Ishikawa (cell line): ENCODE data around the gene CORIN.

ENCODE experiments used
- CREB1 ChIP-seq: IDR thresholded peaks from 2 replicates; pipeline ENCODE4 v1.6.1; 2012; ENCODE audit warnings: low read depth
- EP300 ChIP-seq: IDR thresholded peaks from 2 replicates; pipeline ENCODE4 v1.6.1; 2012; ENCODE audit warnings: borderline replicate concordance
- RAD21 ChIP-seq: IDR thresholded peaks from 2 replicates; pipeline ENCODE4 v1.6.1; 2012; ENCODE audit warnings: low read depth
- TAF1 ChIP-seq: IDR thresholded peaks from 2 replicates; pipeline ENCODE4 v1.6.1; 2012; ENCODE audit warnings: low read depth, mild to moderate bottlenecking

DNA sequence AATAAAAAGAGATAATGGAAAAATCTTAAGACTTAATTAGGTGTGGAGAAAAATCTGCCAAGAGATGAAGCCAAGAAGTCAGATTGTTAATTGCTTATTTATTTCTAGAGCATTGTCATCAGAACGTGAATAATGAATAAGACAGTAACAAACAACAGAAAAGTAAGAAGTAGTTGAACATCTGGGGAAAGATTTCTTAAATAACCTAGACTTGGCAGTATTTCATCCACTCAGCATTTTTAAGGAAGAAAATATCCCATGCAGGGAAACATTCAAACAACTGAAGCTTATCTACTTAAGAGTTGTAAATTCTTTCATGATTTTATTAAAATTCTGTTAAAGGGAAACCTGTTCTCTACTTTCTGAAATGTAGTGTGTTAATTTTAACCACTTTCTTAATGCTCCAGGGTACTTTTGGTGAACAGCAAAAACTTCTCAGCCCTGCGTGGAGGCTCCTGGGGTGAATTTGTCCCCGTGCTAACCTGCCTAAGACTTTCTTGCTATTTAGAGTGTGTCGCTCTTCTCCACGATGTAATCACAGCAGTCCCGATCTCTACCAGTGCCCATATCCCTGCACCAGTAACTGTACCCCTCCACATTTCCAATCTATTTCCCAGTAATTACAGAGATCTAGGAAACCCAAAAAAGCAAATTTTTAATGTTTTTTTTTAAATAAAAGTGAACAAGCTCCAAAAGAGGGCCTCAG is 124.6 kb downstream of the CORIN start:
- TF ChIP-seq TAF1 (no peak), CREB1 (no peak), EP300 (no peak), RAD21 (no peak)
